Adipocyte (in vitro differentiated cells): ENCODE measurements around the gene CTCF.
"Not testable (repeated sequence)": the region's sequence is repeated elsewhere in the genome, so short reads cannot be mapped to it uniquely, and the experiment has no call there.

Source experiments
- DNase-seq: peaks from one replicate; pipeline ENCODE4 v3.0.0-alpha.2; 2015; ENCODE audit warnings: low read depth
- H3K27me3 ChIP-seq: replicated peaks from 2 replicates; pipeline ENCODE4 v1.7.0; 2013; ENCODE audit warnings: mild to moderate bottlenecking, low read length, moderate library complexity; ENCODE audit not compliant: control insufficient read depth, insufficient read depth
- H3K36me3 ChIP-seq: 2 replicates; pipeline ENCODE4 v1.7.0; 2013; ENCODE audit warnings: low read length, mild to moderate bottlenecking, moderate library complexity; ENCODE audit not compliant: control insufficient read depth, insufficient read depth, severe bottlenecking
- H3K4me1 ChIP-seq: 2 replicates; pipeline ENCODE4 v1.7.0; 2013; ENCODE audit warnings: mild to moderate bottlenecking, low read length, moderate library complexity; ENCODE audit not compliant: control insufficient read depth, insufficient read depth
- H3K4me3 ChIP-seq: 2 replicates; pipeline ENCODE4 v1.7.0; 2013; ENCODE audit warnings: mild to moderate bottlenecking, low read length, moderate library complexity
- H3K9ac ChIP-seq: 2 replicates; pipeline ENCODE4 v1.7.0; 2013; ENCODE audit warnings: mild to moderate bottlenecking, low read length, moderate library complexity
- H3K9me3 ChIP-seq: 2 replicates; pipeline ENCODE4 v1.7.0; 2013; ENCODE audit warnings: mild to moderate bottlenecking, low read length, moderate library complexity; ENCODE audit not compliant: control insufficient read depth

The CTCF gene

DNA sequence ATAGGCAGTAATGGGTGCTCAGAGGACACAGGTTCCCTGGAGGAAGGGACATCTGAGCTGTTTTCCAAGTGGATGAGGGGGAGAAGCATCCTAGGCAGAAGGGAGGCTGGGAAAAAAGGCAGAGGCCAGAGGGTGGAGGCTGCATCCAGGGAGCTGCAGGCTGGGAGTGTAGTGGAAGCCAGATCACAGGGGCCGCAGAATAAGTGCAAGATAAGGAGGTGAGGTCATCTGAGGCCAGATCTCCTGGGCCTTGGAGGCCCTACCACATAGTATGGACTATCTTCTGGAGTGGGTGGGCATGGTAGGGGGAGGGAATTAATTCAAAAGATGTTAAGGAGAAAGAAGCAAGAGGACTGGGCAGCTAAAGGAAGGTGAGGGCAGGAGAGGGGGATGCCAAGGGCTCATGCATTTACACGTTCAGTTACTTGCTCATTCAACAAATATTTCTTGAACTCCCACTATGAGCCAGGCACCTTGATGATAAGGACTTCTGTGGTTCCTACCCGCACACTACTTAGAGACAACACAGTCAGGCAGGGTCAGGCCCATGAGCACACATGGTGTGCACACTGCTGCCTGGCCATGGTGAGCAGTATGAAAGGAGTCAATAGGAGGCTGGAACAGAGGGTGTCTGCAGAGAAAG is 36.1 kb upstream of the CTCF start:
- H3K36me3 ChIP-seq, result no peaks in the 10 kb centered on the region
- no peaks in the 10 kb centered on the region for H3K27me3 ChIP-seq
- no peaks in the 10 kb centered on the region for H3K9me3 ChIP-seq
- no peak overlapping the region for H3K4me3 ChIP-seq
- DNase-seq, result no peak
- no peak overlapping the region for H3K9ac ChIP-seq
- peaks cover 17% of the 10 kb centered on the region for H3K4me1 ChIP-seq

DNA sequence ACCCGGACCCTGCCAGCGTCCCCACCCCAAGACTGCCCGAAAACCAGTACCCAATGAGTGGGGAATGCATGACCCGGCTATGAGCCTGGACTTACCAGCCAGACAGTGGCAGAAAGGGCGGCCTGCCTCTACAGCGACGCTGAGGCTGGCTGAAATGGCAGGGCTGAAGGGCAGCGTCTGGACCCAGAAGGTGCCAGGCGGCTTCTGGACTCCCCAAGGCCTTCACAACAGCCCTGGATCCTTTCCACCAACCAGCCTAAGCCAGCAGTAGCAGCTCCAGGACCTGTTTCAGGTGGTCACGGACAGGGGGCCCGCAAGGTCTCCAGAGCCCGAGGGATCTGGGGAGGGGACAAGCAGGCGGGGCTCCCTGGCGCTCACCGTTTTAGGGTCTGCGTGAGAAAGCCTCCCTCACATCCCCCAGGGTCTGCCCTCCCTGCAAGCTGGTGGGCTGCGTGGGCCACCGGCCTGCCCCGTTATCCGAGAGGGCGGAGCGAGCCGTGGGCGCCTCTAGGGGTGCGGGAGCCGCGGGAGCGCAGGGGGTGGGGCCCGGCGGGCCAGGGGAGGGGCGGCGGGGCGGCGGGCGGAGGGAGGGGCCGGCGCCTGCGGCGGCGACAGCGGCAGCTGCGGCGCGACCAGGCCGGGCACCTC is 34.0 kb upstream of the CTCF start, which contains the start of gene RIPOR1:
RIPOR1 (plus strand) TSS at position 608 of the 648 bp plus-strand sequence. CDS start 9,618 bp downstream, outside the sequence.
- Histone ChIP-seq H3K9ac (peak within 1 kb of the TSS; percentile 99), H3K4me3 (peak within 1 kb of the TSS; percentile 98), H3K36me3 (no peaks in the 10 kb centered on the region), H3K9me3 (no peaks in the 10 kb centered on the region), H3K27me3 (no peaks in the 10 kb centered on the region), H3K4me1 (peaks cover 18% of the 10 kb centered on the region)
- peak; percentile 74 for DNase-seq

DNA sequence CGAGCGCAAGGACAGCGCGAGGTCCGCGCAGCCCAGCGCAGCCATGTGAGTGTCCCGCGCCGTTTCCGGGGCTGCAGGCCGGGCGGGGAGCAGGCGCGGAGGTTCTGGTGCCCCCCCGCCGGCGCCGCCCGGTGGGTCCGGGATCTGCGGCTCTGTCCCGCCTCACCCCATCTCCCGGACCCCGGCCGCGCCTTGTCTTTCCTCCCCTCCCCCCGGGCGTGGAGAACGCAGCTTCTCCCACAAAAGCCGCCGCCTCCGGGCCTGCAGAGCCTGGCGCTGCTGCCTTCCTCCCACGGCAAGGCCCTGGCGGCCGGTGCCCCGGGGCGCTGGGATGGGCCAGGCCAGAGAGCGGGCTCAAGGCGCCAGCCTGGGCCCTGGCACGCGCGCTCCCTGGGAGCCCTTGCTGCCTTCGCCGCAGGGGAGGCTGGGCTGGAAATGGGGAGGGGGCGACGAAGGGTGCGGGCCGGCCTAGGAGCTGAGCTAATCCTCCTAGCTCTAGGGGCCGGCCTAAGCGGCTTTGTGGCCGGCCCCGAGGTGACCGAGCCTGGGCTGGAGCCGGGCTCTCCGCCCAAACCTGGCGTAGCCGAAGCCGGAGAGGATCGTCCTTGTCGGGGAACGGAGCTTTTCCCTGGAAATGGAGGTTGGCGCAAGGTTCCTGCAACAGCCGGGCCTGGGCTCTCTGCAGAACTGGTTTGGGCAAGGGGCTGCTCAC is 33.3 kb upstream of the CTCF start:
- Histone ChIP-seq H3K36me3 (no peaks in the 10 kb centered on the region), H3K4me3 (peak overlapping the region; percentile 98), H3K9ac (peak overlapping the region; percentile 99), H3K4me1 (peaks cover 18% of the 10 kb centered on the region), H3K27me3 (no peaks in the 10 kb centered on the region), H3K9me3 (no peaks in the 10 kb centered on the region)
- DNase-seq, result peak; percentile 78

DNA sequence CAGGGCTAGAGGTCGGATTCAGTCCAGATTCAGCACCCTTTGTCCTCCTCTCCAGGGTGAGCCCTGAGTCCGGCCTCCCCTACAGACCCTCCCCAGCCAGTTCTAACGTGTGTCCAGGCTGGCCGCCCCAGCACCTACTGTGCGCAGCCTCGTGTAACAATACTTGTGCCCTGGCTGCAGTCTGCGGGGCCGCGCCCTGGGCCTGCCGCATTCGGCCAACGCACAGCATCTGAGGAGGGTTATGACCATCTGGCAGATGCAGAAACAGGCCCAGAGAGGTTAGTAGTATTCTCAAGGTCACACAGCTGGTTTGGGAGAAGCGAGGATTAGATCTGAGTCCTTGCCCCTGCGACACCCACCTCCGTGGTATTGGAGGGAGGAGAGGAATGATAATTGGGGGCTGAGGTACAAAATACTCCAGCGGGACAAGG is 32.7 kb upstream of the CTCF start:
- Histone ChIP-seq H3K36me3 (no peaks in the 10 kb centered on the region), H3K4me1 (peaks cover 18% of the 10 kb centered on the region), H3K4me3 (peak overlapping the region; percentile 98), H3K9ac (peak overlapping the region; percentile 99), H3K9me3 (no peaks in the 10 kb centered on the region), H3K27me3 (no peaks in the 10 kb centered on the region)
- peak; percentile 35 for DNase-seq

DNA sequence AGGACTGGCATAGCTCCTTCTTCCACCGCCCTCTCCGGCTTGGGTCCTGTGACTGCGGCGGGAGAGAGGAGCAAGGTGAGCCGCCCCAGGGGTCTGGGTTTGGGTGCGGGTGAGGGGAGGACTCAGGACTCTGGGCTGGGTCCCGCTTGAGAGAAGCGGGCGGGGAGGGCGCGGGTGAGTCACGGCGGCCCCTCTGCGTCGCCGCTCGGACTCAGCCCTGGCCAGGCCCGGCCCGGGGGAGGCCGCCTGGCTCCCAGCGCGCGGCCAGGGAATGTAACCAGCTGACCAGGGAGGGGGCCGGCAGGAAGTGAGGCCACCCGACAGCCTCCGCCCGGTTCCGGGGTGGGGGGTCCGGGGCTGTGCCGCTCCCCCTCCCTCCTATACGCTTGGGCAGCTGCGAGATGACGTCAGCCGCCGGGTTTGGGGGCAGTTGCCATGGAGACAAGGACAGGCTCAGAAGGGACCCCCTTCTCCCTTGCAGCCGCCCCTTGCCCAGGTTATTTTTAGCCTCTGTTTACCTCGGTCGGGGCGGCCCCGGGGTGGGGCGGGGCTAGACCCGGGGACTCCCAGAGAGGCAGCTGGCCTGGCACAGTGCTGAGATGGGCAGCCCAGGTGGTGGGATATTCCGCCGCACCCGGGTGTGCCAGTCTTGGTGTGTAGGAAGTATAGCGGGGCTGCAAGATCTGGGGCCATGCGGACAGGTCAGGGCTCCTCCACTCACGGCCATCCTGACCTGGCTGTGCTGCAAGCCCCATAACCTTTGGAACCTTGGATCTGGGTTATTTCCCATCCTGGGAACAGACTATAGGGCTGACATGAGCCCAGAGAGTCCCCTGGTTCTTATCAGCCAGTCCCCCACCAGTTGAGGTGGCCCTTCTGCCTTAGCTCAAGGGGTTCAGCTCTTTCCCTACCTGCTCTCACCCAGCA is 32.0 kb upstream of the CTCF start:
- Histone ChIP-seq H3K9me3 (no peaks in the 10 kb centered on the region), H3K4me1 (peaks cover 18% of the 10 kb centered on the region), H3K36me3 (no peaks in the 10 kb centered on the region), H3K4me3 (peak overlapping the region; percentile 98), H3K9ac (peak overlapping the region; percentile 99), H3K27me3 (no peaks in the 10 kb centered on the region)
- DNase-seq, result peak; percentile 92

DNA sequence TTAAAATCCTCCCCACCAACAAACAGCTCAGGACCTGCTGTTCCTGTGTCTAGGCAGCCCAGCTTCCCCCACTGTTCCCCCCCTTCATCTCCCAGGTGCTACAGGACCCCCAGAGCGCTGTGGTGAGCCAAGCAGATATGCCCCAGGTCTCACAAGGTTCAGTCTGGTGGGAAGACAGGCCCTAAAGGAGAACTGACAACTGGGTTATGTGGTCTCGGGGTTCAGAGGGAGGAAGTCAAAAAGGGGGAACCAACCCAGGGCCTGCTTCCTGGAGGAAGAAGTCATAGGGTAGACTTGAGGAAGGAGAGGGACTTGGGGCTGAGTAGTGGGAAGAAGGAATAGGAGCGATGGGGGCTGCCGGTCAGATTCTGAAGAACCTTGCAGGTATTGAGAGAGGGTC is 31.1 kb upstream of the CTCF start:
- no peaks in the 10 kb centered on the region for H3K36me3 ChIP-seq
- peak overlapping the region; percentile 98 for H3K4me3 ChIP-seq
- H3K27me3 ChIP-seq, result no peaks in the 10 kb centered on the region
- H3K4me1 ChIP-seq, result peaks cover 18% of the 10 kb centered on the region
- H3K9ac ChIP-seq, result peak overlapping the region; percentile 99
- no peak for DNase-seq
- no peaks in the 10 kb centered on the region for H3K9me3 ChIP-seq

DNA sequence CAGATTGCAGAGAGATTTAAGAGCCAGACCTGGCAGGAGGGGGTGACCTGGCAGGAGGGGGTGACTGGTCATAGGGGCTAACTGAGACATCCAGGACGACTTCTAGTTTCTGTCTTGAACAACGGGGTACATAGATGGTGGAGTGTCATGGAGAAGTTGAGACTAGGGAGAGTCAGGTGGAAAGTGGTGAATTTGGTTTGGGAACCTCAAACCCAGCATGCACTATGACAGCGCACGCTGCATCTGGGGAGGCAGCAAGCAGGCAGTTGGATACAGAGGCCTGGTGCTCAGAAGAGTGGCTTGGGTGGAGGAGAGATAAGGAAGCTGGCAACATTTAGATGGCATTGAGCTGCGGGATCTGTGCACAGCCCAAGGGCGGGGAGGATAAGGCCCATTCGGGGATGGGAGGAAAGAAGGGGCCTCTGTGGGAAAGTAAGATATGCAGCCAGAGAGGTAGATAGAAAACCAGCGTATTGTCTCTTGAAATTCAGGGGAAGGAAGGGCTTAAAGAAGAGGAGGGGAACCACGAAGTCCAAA is 29.2 kb upstream of the CTCF start:
- peaks cover 25% of the 10 kb centered on the region for H3K4me1 ChIP-seq
- H3K27me3 ChIP-seq, result no peaks in the 10 kb centered on the region
- no peak overlapping the region for H3K4me3 ChIP-seq
- no peak overlapping the region for H3K9ac ChIP-seq
- H3K9me3 ChIP-seq, result no peaks in the 10 kb centered on the region
- H3K36me3 ChIP-seq, result no peaks in the 10 kb centered on the region
- no peak for DNase-seq

DNA sequence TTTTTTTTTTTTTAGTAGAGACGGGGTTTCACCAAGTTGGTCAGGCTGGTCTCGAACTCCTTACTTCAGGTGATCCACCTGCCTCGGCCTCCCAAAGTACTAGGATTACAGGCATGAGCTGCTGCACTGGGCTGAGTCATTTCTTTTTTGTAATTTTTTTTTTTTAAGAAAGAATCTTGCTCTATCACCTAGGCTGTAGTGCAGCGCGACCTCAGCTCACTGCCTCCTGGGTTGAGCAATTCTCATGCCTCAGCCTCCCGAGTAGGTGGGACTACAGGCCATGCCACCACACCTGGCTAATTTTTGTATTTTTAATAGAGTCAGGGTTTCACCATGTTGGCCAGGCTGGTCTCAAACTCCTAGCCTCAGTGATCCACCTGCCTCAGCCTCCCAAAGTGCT is 28.3 kb upstream of the CTCF start:
- H3K4me3 ChIP-seq, H3K27me3 ChIP-seq, H3K36me3 ChIP-seq, H3K9ac ChIP-seq, DNase-seq, H3K9me3 ChIP-seq: not testable (repeated sequence)
- peaks cover 26% of the 10 kb centered on the region for H3K4me1 ChIP-seq

DNA sequence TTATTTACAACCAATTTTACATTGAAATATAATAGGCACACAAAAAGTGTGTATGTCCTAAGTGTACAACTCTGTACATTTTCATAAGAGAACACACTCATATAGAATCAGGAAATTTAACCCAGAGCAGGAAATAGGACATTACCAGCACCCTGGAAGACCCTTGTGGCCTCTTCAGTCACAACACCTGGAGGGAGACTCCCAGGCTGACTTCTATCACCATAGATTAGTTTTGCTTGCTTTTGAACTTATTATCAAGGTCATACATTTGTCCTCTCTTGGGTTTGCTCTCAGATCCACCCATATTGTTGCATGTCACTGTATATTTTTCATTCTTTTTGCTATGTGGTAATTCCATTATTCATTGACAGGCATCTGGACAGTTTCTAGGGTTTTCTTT is 27.9 kb upstream of the CTCF start:
- H3K9me3 ChIP-seq, result no peaks in the 10 kb centered on the region
- peak; percentile 16 for DNase-seq
- no peaks in the 10 kb centered on the region for H3K27me3 ChIP-seq
- no peak overlapping the region for H3K4me3 ChIP-seq
- peaks cover 26% of the 10 kb centered on the region for H3K4me1 ChIP-seq
- H3K9ac ChIP-seq, result no peak overlapping the region
- peaks cover 3% of the 10 kb centered on the region for H3K36me3 ChIP-seq

DNA sequence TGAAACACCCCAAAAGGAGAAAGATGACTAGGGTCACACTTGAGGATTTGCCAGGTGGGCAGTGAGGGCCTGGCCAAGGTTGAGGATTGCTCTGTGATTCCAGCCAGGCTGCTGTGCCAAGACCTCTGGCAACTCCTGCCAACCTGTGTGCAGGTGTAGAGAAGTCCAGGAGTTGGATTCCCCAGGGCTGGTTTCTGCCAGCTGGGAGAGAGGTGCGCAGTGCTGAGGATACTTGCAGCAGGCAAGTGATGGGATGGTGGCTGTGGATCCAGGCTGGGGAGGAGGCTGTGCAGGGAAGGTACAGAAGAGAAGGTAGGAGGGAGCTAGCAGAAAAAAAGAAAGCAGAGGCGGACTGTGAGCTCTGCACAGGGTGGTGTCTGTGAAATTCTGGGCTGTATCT is 27.1 kb upstream of the CTCF start:
- Histone ChIP-seq H3K36me3 (peaks cover 11% of the 10 kb centered on the region), H3K4me3 (no peak overlapping the region), H3K27me3 (no peaks in the 10 kb centered on the region), H3K4me1 (peaks cover 26% of the 10 kb centered on the region), H3K9me3 (no peaks in the 10 kb centered on the region), H3K9ac (no peak overlapping the region)
- no peak for DNase-seq
